Measurements from ENCODE around the gene ERCC2.

DNA sequence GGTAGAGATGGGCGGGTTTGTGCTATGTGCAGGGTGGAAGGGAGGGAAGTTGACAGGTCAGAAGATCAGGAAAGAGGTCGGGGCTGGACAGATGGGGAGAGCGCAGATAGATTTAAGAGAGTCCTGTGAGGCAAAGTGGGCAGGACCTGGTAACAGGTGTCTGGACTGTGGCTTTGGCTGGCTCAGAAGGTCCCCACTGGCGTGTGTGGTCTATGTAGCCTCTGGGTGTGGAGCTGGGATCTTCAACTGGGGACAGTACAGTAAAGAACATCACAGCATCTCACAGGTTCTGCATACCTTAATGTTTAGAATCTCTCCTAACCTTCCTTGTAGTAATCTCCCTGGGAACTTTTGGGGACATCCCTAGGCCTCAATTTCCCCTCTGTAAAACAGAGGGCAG lies 65.4 kb downstream of the ERCC2 start:
- TF ChIP-seq, protein P1, sequence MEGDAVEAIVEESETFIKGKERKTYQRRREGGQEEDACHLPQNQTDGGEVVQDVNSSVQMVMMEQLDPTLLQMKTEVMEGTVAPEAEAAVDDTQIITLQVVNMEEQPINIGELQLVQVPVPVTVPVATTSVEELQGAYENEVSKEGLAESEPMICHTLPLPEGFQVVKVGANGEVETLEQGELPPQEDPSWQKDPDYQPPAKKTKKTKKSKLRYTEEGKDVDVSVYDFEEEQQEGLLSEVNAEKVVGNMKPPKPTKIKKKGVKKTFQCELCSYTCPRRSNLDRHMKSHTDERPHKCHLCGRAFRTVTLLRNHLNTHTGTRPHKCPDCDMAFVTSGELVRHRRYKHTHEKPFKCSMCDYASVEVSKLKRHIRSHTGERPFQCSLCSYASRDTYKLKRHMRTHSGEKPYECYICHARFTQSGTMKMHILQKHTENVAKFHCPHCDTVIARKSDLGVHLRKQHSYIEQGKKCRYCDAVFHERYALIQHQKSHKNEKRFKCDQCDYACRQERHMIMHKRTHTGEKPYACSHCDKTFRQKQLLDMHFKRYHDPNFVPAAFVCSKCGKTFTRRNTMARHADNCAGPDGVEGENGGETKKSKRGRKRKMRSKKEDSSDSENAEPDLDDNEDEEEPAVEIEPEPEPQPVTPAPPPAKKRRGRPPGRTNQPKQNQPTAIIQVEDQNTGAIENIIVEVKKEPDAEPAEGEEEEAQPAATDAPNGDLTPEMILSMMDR (IDR thresholded peaks at IDR 0.05; ENCODE audit: insufficient read depth, low read depth, low read length) = no peak
- no peak for TF ChIP-seq EZH2 (IDR thresholded peaks at IDR 0.05; ENCODE audit: insufficient read depth, low read length)
